GM19468 (cell line): ENCODE measurements around the gene GMPPB.
"Not testable (repeated sequence)": the region's sequence is repeated elsewhere in the genome, so short reads cannot be mapped to it uniquely, and the experiment has no call there.

Experiments used
- ATAC-seq: cut with Tn5 transposase; IDR thresholded peaks from one replicate; pipeline ENCODE4 v1.9.1; 2021; ENCODE audit warnings: mild to moderate bottlenecking, moderate library complexity, moderate number of reproducible peaks; ENCODE audit not compliant: unreplicated experiment; ENCODE audit errors: extremely low read depth

GMPPB gene

GRCh38 chr3:49695350-49696015 lies 28.3 kb downstream of the GMPPB start:
- ATAC-seq: not testable (repeated sequence)

GRCh38 chr3:49694409-49695070 lies 29.2 kb downstream of the GMPPB start:
- not testable (repeated sequence) for ATAC-seq

- not testable (repeated sequence) for ATAC-seq
Measured at GRCh38 chr3:49691481-49691880, 32.3 kb downstream of the GMPPB start.

- not testable (repeated sequence) for ATAC-seq
Measured at GRCh38 chr3:49690856-49691255, 32.9 kb downstream of the GMPPB start.

- ATAC-seq: not testable (repeated sequence)
Measured at GRCh38 chr3:49689908-49690624, 33.7 kb downstream of the GMPPB start.

GRCh38 chr3:49689046-49689907 lies 34.5 kb downstream of the GMPPB start, which contains the start of the genes MST1 and RNF123:
MST1 (minus strand) TSS chr3:49689474; CDS start chr3:49688691, 783 bp downstream.
RNF123 (plus strand) TSS chr3:49689557; CDS start chr3:49691166, 1,609 bp downstream.
- no peak for ATAC-seq

GRCh38 chr3:49688338-49689045 lies 35.3 kb downstream of the GMPPB start:
- not testable (repeated sequence) for ATAC-seq

GRCh38 chr3:49687424-49687795 lies 36.3 kb downstream of the GMPPB start:
- ATAC-seq: not testable (repeated sequence)

GRCh38 chr3:49686769-49687423 lies 36.9 kb downstream of the GMPPB start:
- ATAC-seq: not testable (repeated sequence)

- not testable (repeated sequence) for ATAC-seq
Measured at GRCh38 chr3:49686346-49686745, 37.4 kb downstream of the GMPPB start.

GRCh38 chr3:49685846-49686245 lies 37.9 kb downstream of the GMPPB start:
- ATAC-seq: not testable (repeated sequence)

GRCh38 chr3:49685103-49685502 lies 38.6 kb downstream of the GMPPB start:
- ATAC-seq: not testable (repeated sequence)

GRCh38 chr3:49684453-49684852 lies 39.3 kb downstream of the GMPPB start:
- not testable (repeated sequence) for ATAC-seq

- ATAC-seq: no peak
Measured at GRCh38 chr3:49683162-49683561, 40.6 kb downstream of the GMPPB start.

GRCh38 chr3:49681543-49681942 lies 42.2 kb downstream of the GMPPB start:
- ATAC-seq: no peak

- no peak for ATAC-seq
Measured at GRCh38 chr3:49681232-49681522, 42.6 kb downstream of the GMPPB start.

GRCh38 chr3:49680493-49681231 lies 43.1 kb downstream of the GMPPB start:
- ATAC-seq: no peak

- ATAC-seq: no peak
Measured at GRCh38 chr3:49675912-49676311, 47.8 kb downstream of the GMPPB start.
